GM21381 (cell line): ENCODE results near the gene INTS2.
"Not testable (repeated sequence)": the region's sequence is repeated elsewhere in the genome, so short reads cannot be mapped to it uniquely, and the experiment has no call there.

Source experiments
- ATAC-seq: cut with Tn5 transposase; IDR thresholded peaks from one replicate; pipeline ENCODE4 v1.9.1; 2021; ENCODE audit warnings: mild to moderate bottlenecking, moderate library complexity; ENCODE audit not compliant: unreplicated experiment

Gene INTS2

GRCh38 chr17:61825448-61826137, 102.2 kb downstream of the INTS2 start:
- no peak for ATAC-seq

- no peak for ATAC-seq
Observed at GRCh38 chr17:61822326-61823285, 105.2 kb downstream of the INTS2 start.

GRCh38 chr17:61821655-61822054, 106.1 kb downstream of the INTS2 start:
- ATAC-seq: no peak

- ATAC-seq: not testable (repeated sequence)
Observed at GRCh38 chr17:61819265-61819664, 108.5 kb downstream of the INTS2 start.

GRCh38 chr17:61818225-61818624, 109.6 kb downstream of the INTS2 start:
- no peak for ATAC-seq

GRCh38 chr17:61817452-61817851, 110.3 kb downstream of the INTS2 start:
- ATAC-seq: no peak

- no peak for ATAC-seq
Observed at GRCh38 chr17:61816538-61816937, 111.2 kb downstream of the INTS2 start.

GRCh38 chr17:61815863-61816503, 111.8 kb downstream of the INTS2 start:
- ATAC-seq: no peak
